OCI-LY1 (cell line): ENCODE data around the gene EPYC.

ENCODE experiments used
- H2AFZ ChIP-seq: fragments of 200-600 bp; sonication (generic), shearing (Covaris generic); 2 replicates; pipeline ENCODE4 v1.6.0; 2014; ENCODE audit warnings: antibody characterized with exemption, mild to moderate bottlenecking, low read length
- H3F3A ChIP-seq: fragments of 200-600 bp; sonication (generic), shearing (Covaris generic); 2 replicates; pipeline ENCODE4 v1.6.0; 2014; ENCODE audit warnings: mild to moderate bottlenecking, antibody characterized with exemption, low read length, moderate library complexity; ENCODE audit not compliant: insufficient read depth
- H3K27ac ChIP-seq: fragments of 200-600 bp; sonication (generic); 2 replicates; pipeline ENCODE4 v1.5.1; 2014; ENCODE audit warnings: low read length, mixed run types, mild to moderate bottlenecking, low read depth; ENCODE audit not compliant: poor library complexity, severe bottlenecking
- H3K27me3 ChIP-seq: fragments of 200-600 bp; sonication (generic); 2 replicates; pipeline ENCODE4 v1.6.0; 2014; ENCODE audit warnings: antibody characterized with exemption, mild to moderate bottlenecking, low read length, moderate library complexity; ENCODE audit not compliant: insufficient read depth
- H3K36me3 ChIP-seq: fragments of 200-600 bp; sonication (generic); 2 replicates; pipeline ENCODE4 v1.6.1; 2014; ENCODE audit warnings: mild to moderate bottlenecking, antibody characterized with exemption, low read length, moderate library complexity, mixed read lengths; ENCODE audit not compliant: insufficient read depth
- H3K4me1 ChIP-seq: fragments of 200-600 bp; sonication (generic); 2 replicates; pipeline ENCODE4 v1.5.1; 2014; ENCODE audit warnings: mild to moderate bottlenecking, low read length, moderate library complexity; ENCODE audit not compliant: insufficient read depth, severe bottlenecking
- H3K4me2 ChIP-seq: fragments of 200-600 bp; sonication (generic), shearing (Covaris generic); 2 replicates; pipeline ENCODE4 v1.6.1; 2014; ENCODE audit warnings: low read length
- H3K4me3 ChIP-seq: fragments of 200-600 bp; sonication (generic); 2 replicates; pipeline ENCODE4 v1.5.1; 2014; ENCODE audit warnings: low read length, low read depth, mild to moderate bottlenecking, mixed read lengths; ENCODE audit not compliant: poor library complexity, severe bottlenecking
- H3K79me2 ChIP-seq: fragments of 200-600 bp; shearing (Covaris generic); 2 replicates; pipeline ENCODE4 v1.6.1; 2016; ENCODE audit warnings: mixed run types, low read length, mixed read lengths; ENCODE audit not compliant: insufficient read depth
- H3K9ac ChIP-seq: fragments of 200-600 bp; sonication (generic), shearing (Covaris generic); 2 replicates; pipeline ENCODE4 v1.6.1; 2014; ENCODE audit warnings: mild to moderate bottlenecking, low read length, mixed read lengths
- H3K9me2 ChIP-seq: fragments of 200-600 bp; sonication (generic), shearing (Covaris generic); 2 replicates; pipeline ENCODE4 v1.6.1; 2014; ENCODE audit warnings: low read depth, mild to moderate bottlenecking, low read length, mixed read lengths
- H3K9me3 ChIP-seq: fragments of 200-600 bp; shearing (Covaris generic); 2 replicates; pipeline ENCODE4 v1.6.1; 2014; ENCODE audit warnings: low read length, mixed read lengths
- H4K20me1 ChIP-seq: fragments of 200-600 bp; sonication (generic), shearing (Covaris generic); 2 replicates; pipeline ENCODE4 v1.6.0; 2016; ENCODE audit warnings: mild to moderate bottlenecking, low read length; ENCODE audit not compliant: insufficient read depth
- EZH2 ChIP-seq: fragments of 200-600 bp; sonication (generic), shearing (Covaris generic); IDR thresholded peaks from 2 replicates; pipeline ENCODE4 v1.8.0; 2017; ENCODE audit warnings: borderline replicate concordance, mixed run types, mild to moderate bottlenecking, antibody characterized with exemption, low read length, moderate library complexity, mixed read lengths
- TF ChIP-seq, protein P1 (sequence below): fragments of 200-600 bp; sonication (generic), shearing (Covaris generic); IDR thresholded peaks from 2 replicates; pipeline ENCODE4 v1.5.1; 2017; ENCODE audit warnings: mild to moderate bottlenecking, antibody characterized with exemption, low read length, moderate library complexity, mixed read lengths

EPYC gene

DNA sequence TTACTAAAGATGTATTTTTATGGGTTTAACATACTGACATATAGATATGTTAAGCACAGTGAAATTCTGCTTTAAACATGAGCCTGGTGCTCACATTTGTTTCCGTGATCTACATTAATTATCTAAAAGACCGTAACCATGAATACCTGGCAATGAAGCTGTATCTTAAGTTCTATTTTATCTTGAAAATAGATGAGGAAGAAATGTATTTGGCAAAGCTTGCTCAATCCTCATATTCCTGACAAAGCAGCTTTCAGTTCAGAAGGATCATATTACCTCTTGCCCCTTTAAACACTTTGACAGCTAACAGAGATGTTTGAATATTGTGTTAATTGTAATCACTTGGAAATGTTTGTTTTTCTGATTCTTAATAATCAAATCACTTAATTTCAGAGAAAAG, 9.8 kb downstream of the EPYC start:
- H3K9ac ChIP-seq = no peak overlapping the region
- no peaks in the 10 kb centered on the region for H4K20me1 ChIP-seq
- no peak overlapping the region for H3K4me2 ChIP-seq
- no peaks in the 10 kb centered on the region for H3K27me3 ChIP-seq
- no peak overlapping the region for H2AFZ ChIP-seq
- no peak overlapping the region for H3K4me3 ChIP-seq
- H3K36me3 ChIP-seq = no peaks in the 10 kb centered on the region
- TF ChIP-seq EZH2 = no peak
- TF ChIP-seq, protein P1, sequence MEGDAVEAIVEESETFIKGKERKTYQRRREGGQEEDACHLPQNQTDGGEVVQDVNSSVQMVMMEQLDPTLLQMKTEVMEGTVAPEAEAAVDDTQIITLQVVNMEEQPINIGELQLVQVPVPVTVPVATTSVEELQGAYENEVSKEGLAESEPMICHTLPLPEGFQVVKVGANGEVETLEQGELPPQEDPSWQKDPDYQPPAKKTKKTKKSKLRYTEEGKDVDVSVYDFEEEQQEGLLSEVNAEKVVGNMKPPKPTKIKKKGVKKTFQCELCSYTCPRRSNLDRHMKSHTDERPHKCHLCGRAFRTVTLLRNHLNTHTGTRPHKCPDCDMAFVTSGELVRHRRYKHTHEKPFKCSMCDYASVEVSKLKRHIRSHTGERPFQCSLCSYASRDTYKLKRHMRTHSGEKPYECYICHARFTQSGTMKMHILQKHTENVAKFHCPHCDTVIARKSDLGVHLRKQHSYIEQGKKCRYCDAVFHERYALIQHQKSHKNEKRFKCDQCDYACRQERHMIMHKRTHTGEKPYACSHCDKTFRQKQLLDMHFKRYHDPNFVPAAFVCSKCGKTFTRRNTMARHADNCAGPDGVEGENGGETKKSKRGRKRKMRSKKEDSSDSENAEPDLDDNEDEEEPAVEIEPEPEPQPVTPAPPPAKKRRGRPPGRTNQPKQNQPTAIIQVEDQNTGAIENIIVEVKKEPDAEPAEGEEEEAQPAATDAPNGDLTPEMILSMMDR = no peak
- H3K9me2 ChIP-seq = no peaks in the 10 kb centered on the region
- H3K27ac ChIP-seq = no peak overlapping the region
- H3K4me1 ChIP-seq = no peaks in the 10 kb centered on the region
- H3K9me3 ChIP-seq = no peaks in the 10 kb centered on the region
- no peaks in the 10 kb centered on the region for H3K79me2 ChIP-seq
- no peaks in the 10 kb centered on the region for H3F3A ChIP-seq

DNA sequence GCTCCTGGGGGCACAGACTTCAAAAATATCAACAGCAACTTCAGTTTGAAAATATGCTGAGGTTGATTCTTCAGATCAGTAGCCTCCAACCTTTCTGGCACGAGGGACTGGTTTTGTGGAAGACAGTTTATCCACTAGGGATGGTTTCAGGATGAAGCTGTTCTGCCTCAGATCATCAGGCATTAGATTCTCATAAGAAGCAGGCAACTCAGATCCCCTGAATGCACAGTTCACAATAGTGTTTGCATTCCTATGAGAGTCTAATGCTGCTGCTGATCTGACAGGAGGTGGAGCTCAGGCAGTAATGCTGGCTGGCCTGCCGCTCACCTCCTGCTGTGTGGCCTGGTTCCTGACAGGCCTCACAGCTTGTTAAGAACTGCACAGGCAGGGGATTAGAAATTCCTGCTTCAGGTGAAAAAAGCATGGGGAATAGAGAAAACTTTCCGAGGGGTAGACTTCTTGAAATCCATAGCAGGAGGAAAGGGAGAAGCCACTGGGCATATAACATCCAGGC, 12.8 kb downstream of the EPYC start:
- Histone ChIP-seq H2AFZ (no peak overlapping the region), H3K4me3 (no peak overlapping the region), H3K9ac (no peak overlapping the region), H3K79me2 (no peaks in the 10 kb centered on the region), H3K9me3 (no peaks in the 10 kb centered on the region), H3K4me1 (no peaks in the 10 kb centered on the region), H3K27me3 (no peaks in the 10 kb centered on the region), H3F3A (no peaks in the 10 kb centered on the region), H3K36me3 (no peaks in the 10 kb centered on the region), H3K4me2 (no peak overlapping the region), H3K9me2 (no peaks in the 10 kb centered on the region), H3K27ac (no peak overlapping the region), H4K20me1 (no peaks in the 10 kb centered on the region)
- TF ChIP-seq EZH2 = no peak
- TF ChIP-seq, protein P1 = no peak

DNA sequence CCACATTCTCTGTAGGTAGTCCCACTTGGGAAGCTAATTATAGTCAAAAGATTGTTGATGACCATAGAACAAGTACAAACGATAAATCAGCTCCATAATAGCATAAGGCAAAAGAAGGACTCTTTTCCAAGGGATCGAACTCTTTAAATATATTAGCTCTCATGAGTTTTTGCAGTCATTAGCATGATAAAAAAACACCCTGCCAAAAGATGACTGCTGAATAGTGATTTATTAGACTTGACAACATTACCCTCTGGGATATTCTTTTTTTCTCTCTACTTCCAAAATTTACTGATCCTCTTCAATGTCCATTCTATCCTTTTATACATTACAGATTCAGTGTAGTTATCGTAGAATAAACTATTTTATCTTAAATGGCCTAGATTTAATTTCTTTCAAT, 14.2 kb downstream of the EPYC start:
- Histone ChIP-seq H3K27ac (no peak overlapping the region), H4K20me1 (no peaks in the 10 kb centered on the region), H3K9me3 (no peaks in the 10 kb centered on the region), H3K4me2 (no peak overlapping the region), H3K27me3 (no peaks in the 10 kb centered on the region), H3K9ac (no peak overlapping the region), H2AFZ (no peak overlapping the region), H3K9me2 (no peaks in the 10 kb centered on the region), H3K79me2 (no peaks in the 10 kb centered on the region), H3F3A (no peaks in the 10 kb centered on the region), H3K4me3 (no peak overlapping the region), H3K36me3 (no peaks in the 10 kb centered on the region), H3K4me1 (no peaks in the 10 kb centered on the region)
- TF ChIP-seq, protein P1 = no peak
- no peak for TF ChIP-seq EZH2
